ENCODE measurements around the gene NSG1. TPM values are rescaled to one million over a fixed set of nuclear protein-coding genes. Genes with fewer than 3 reads are reported as not detected.

NSG1 gene
- total RNA-seq, 2 donors from 2014 or later = 0.27 to 0.56 TPM

DNA sequence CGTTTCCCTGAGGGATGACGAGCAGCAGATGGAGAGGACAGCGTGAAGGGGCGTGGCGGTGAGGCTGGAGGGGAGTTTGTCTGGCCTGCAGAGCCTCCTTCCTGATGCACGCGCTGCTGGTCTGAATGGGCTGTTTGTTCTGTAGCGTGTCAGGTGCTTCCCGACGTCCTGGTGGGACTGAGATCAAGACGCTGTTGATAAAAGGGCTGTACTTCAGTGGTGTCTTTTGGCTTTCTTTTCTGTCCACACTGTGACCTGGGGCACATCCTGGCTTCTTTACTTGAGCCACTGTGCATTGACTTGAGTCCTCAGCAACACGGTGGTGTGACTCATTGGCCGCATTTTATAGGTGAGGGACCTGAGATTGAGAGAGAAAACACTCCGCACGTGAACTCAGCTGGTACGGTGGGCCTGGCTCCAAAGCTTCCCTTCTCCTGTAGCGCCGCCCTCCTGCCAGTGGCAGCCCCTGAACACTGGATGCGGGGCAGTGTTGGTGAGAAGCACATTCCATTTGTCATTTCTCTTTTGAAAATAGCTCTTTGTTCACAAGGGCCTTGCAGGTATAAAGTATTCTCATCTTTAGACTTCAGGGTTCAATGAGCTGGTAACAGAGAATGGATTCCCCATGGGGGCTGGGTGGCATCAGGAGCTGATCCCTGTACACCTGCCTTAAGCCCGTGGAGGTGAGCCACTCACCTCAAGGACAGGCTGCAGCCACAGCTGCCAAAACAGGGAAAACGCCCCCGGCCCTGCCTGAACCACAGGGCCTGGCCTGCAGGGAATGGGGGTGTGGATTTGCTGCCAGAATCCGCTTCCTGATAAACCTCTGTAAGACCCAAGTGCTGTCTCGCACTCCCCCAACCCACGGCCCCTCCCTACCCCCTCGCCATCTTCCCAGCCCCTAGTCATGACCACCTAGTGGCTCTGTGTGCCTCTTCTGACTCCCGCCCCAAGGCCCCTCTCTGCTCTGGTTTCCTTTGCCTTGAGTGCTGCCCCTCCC lies 29.2 kb downstream of the NSG1 start:
- TF ChIP-seq CTCF (IDR thresholded peaks at IDR 0.05) = no peak

GRCh38 chr4:4416981-4417380 lies 30.1 kb downstream of the NSG1 start:
- Histone ChIP-seq H3K4me3 (no peak overlapping the region), H3K27me3 (replicated peaks; ENCODE audit: insufficient read depth) (no peaks in the 10 kb centered on the region), H3K36me3 (peaks cover 38% of the 10 kb centered on the region), H3K4me1 (ENCODE audit: control insufficient read depth in 1 of 2, low read depth in 2 of 2) (no peaks in the 10 kb centered on the region), H3K9me3 (no peaks in the 10 kb centered on the region), H3K27ac (no peak overlapping the region)
- no peak for ATAC-seq (ENCODE audit: insufficient number of reproducible peaks, low FRiP score, low read depth)
- no peak for TF ChIP-seq CTCF (IDR thresholded peaks at IDR 0.05)
- no peak for DNase-seq (ENCODE audit: low spot score)

More for the DNA sequence above, 29.2 kb downstream of the NSG1 start:
- no peaks in the 10 kb centered on the region for H3K4me1 ChIP-seq (ENCODE audit: control insufficient read depth in 1 of 2, low read depth in 2 of 2)
- no peaks in the 10 kb centered on the region for H3K27me3 ChIP-seq (replicated peaks; ENCODE audit: insufficient read depth)
- H3K9me3 ChIP-seq = no peaks in the 10 kb centered on the region
- DNase-seq (ENCODE audit: low spot score) (no peak), ATAC-seq (ENCODE audit: insufficient number of reproducible peaks, low FRiP score, low read depth) (no peak)
- H3K36me3 ChIP-seq = peaks cover 31% of the 10 kb centered on the region
- H3K27ac ChIP-seq = no peak overlapping the region
- H3K4me3 ChIP-seq = no peak overlapping the region

GRCh38 chr4:4417886-4418285 lies 31.0 kb downstream of the NSG1 start:
- ATAC-seq (ENCODE audit: insufficient number of reproducible peaks, low FRiP score, low read depth) = no peak
- H3K27ac ChIP-seq = no peak overlapping the region
- H3K4me1 ChIP-seq (ENCODE audit: control insufficient read depth in 1 of 2, low read depth in 2 of 2) = no peaks in the 10 kb centered on the region
- no peak for TF ChIP-seq CTCF (IDR thresholded peaks at IDR 0.05)
- no peaks in the 10 kb centered on the region for H3K9me3 ChIP-seq
- no peaks in the 10 kb centered on the region for H3K27me3 ChIP-seq (replicated peaks; ENCODE audit: insufficient read depth)
- no peak for DNase-seq (ENCODE audit: low spot score)
- peaks cover 44% of the 10 kb centered on the region for H3K36me3 ChIP-seq
- H3K4me3 ChIP-seq = no peak overlapping the region

DNA sequence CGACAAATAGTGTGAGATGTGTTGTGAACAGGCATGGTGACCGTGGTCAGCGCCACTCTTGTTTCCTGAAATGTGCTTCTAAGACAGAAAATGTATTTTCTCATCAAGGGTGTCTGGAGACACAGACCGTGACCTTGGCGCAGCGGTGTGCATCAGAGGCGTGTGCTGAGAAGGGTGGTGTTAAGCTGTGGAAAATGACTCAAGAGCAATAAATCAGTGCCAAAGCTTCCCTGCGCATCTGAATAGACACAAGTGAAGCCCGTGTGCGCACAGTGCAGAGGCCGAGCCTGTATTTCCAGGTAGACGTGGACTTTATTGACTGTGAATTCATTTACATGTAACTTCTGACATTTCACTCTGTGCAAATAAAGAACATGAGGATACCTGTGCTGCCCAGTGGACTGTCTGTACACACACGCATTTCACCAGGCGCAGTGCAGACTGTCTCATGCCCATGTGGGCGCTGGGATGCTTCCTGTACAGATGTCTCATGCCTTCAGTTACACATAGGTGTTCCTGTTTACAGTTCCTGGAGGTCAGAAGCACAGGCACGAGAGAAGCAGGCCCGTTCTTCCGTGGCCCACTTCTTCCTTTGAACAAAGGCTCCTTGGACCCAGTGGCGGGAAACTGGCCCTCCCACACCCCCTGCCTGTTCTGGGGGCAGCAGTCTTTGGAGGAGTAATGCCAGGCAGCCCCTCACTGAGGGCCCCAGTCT lies 31.9 kb downstream of the NSG1 start:
- H3K4me1 ChIP-seq (ENCODE audit: control insufficient read depth in 1 of 2, low read depth in 2 of 2) = no peaks in the 10 kb centered on the region
- DNase-seq (ENCODE audit: low spot score) (no peak), ATAC-seq (ENCODE audit: insufficient number of reproducible peaks, low FRiP score, low read depth) (no peak)
- no peak overlapping the region for H3K27ac ChIP-seq
- no peaks in the 10 kb centered on the region for H3K9me3 ChIP-seq
- no peak for TF ChIP-seq CTCF (IDR thresholded peaks at IDR 0.05)
- peaks cover 49% of the 10 kb centered on the region for H3K36me3 ChIP-seq
- H3K27me3 ChIP-seq (replicated peaks; ENCODE audit: insufficient read depth) = no peaks in the 10 kb centered on the region
- H3K4me3 ChIP-seq = no peak overlapping the region

DNA sequence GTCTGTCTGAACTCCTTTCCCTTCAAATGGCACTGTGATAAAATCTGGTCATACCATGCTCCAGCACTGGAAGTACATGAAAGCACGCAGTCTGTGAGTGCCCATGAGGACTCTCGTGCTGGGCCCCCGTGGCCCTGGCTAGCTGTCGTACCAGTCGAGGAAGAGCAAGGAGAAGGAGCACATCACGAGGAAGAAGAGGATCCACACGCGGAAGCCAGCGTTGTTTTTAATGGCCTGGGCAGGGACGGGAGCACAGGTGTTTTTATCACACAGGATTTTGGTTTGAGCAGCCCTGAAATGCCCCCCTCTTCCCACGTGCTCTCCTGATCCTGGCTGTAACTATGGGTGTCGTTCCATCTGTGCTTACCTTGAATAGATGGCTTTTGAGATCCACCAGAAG lies 33.0 kb downstream of the NSG1 start:
- Histone ChIP-seq H3K27me3 (replicated peaks; ENCODE audit: insufficient read depth) (no peaks in the 10 kb centered on the region), H3K9me3 (no peaks in the 10 kb centered on the region), H3K27ac (no peak overlapping the region), H3K4me1 (ENCODE audit: control insufficient read depth in 1 of 2, low read depth in 2 of 2) (no peaks in the 10 kb centered on the region), H3K4me3 (no peak overlapping the region), H3K36me3 (peaks cover 60% of the 10 kb centered on the region)
- no peak for DNase-seq (ENCODE audit: low spot score)
- no peak for TF ChIP-seq CTCF (IDR thresholded peaks at IDR 0.05)
- no peak for ATAC-seq (ENCODE audit: insufficient number of reproducible peaks, low FRiP score, low read depth)
